GM12878 (cell line): ENCODE measurements around the gene C16orf95.

ENCODE experiments used
- CEBPB ChIP-seq, 2 experiments: fragments of 150-350 bp in 1 of 2; IDR thresholded peaks; 2 replicates each; pipeline ENCODE4 v1.6.1; 2012 to 2014; ENCODE audit warnings: low read depth in 2 of 2, low read length in 2 of 2, borderline replicate concordance in 1 of 2, inconsistent platforms in 1 of 2
- EED ChIP-seq: sonication (generic); IDR thresholded peaks from 2 replicates; pipeline ENCODE4 v1.6.1; 2016; ENCODE audit warnings: antibody characterized with exemption, low read depth
- EZH2 ChIP-seq: IDR thresholded peaks from 2 replicates; pipeline ENCODE4 v1.6.1; 2012; ENCODE audit warnings: low read depth, mild to moderate bottlenecking, control low read depth, inconsistent platforms, low read length, borderline replicate concordance; ENCODE audit not compliant: control insufficient read depth
- RAD21 ChIP-seq: IDR thresholded peaks from 2 replicates; pipeline ENCODE4 v1.6.1; 2011; ENCODE audit warnings: mild to moderate bottlenecking, low read depth, low read length, moderate library complexity; ENCODE audit not compliant: insufficient read depth
- SREBF1 ChIP-seq: IDR thresholded peaks from 2 replicates; pipeline ENCODE4 v1.6.1; 2012; ENCODE audit warnings: mild to moderate bottlenecking, low read length
- YBX1 ChIP-seq: fragments of 450-650 bp; IDR thresholded peaks from 2 replicates; pipeline ENCODE4 v1.6.1; 2016; ENCODE audit warnings: antibody characterized with exemption
- ZNF24 ChIP-seq: fragments of 450-650 bp; IDR thresholded peaks from 2 replicates; pipeline ENCODE4 v1.6.1; 2017; ENCODE audit warnings: antibody characterized with exemption, mild to moderate bottlenecking
- TF ChIP-seq, protein P1 (sequence below), 3 experiments: IDR thresholded peaks in 2 of 3; conservative IDR thresholded peaks in 1 of 3; 2 replicates each; pipeline ENCODE4 v1.5.1; 2011; ENCODE audit warnings: low read depth in 3 of 3, low read length in 3 of 3, mild to moderate bottlenecking in 3 of 3, control low read depth in 2 of 3, moderate library complexity in 2 of 3, inconsistent platforms in 1 of 3, mixed read lengths in 1 of 3; ENCODE audit not compliant: control insufficient read depth in 2 of 3, insufficient read depth in 1 of 3; ENCODE audit errors: extremely low read depth in 1 of 3

GRCh38 chr16:87288753-87289362, 28.3 kb downstream of the C16orf95 start:
- TF ChIP-seq, protein P1, sequence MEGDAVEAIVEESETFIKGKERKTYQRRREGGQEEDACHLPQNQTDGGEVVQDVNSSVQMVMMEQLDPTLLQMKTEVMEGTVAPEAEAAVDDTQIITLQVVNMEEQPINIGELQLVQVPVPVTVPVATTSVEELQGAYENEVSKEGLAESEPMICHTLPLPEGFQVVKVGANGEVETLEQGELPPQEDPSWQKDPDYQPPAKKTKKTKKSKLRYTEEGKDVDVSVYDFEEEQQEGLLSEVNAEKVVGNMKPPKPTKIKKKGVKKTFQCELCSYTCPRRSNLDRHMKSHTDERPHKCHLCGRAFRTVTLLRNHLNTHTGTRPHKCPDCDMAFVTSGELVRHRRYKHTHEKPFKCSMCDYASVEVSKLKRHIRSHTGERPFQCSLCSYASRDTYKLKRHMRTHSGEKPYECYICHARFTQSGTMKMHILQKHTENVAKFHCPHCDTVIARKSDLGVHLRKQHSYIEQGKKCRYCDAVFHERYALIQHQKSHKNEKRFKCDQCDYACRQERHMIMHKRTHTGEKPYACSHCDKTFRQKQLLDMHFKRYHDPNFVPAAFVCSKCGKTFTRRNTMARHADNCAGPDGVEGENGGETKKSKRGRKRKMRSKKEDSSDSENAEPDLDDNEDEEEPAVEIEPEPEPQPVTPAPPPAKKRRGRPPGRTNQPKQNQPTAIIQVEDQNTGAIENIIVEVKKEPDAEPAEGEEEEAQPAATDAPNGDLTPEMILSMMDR (IDR thresholded peaks at IDR 0.05 in 2 of 3, conservative IDR thresholded peaks at IDR 0.05 in 1 of 3; ENCODE audit: control insufficient read depth in 2 of 3, extremely low read depth in 1 of 3, insufficient read depth in 1 of 3, low read depth in 3 of 3, low read length in 3 of 3) = no peak
- no peak for TF ChIP-seq EED
- TF ChIP-seq YBX1 = no peak
- TF ChIP-seq CEBPB (IDR thresholded peaks at IDR 0.05; ENCODE audit: borderline replicate concordance in 1 of 2, low read depth in 2 of 2, low read length in 2 of 2) = no peak
- TF ChIP-seq SREBF1 = no peak
- no peak for TF ChIP-seq RAD21
- TF ChIP-seq ZNF24 = no peak
- no peak for TF ChIP-seq EZH2
